B cell (primary cell): ENCODE measurements around the gene SAMD4A. TPM values are rescaled to one million over a fixed set of nuclear protein-coding genes. Genes with fewer than 3 reads are reported as not detected.

Source experiments
- ATAC-seq: fragments of 200-7000 bp; cut with Tn5 transposase; one replicate; pipeline ENCODE4 v1.10.0; 2021; ENCODE audit warnings: low read depth, mild to moderate bottlenecking, moderate number of reproducible peaks, moderate library complexity
- CTCF ChIA-PET: fragments of 350-600 bp; sonication (Branson Sonifier 250); formaldehyde crosslinking; loops from one replicate; lab custom pipeline; 2021; ENCODE audit warnings: antibody characterized with exemption, inconsistent platforms; lab: Charles Lee
- POLR2A ChIA-PET: fragments of 350-600 bp; sonication (Branson Sonifier 250); formaldehyde crosslinking; loops from one replicate; lab custom pipeline; 2021; ENCODE audit warnings: antibody characterized with exemption; lab: Charles Lee
- DNase-seq: peaks from one replicate; pipeline ENCODE4 v3.0.0; 2013
- H2AFZ ChIP-seq: 2 replicates; pipeline ENCODE4 v1.6.1; 2012; ENCODE audit warnings: mild to moderate bottlenecking, low read depth, low read length; ENCODE audit not compliant: insufficient read depth, poor library complexity, severe bottlenecking
- H3K27ac ChIP-seq, 2 donors: 1 replicate in 1 of 2; 2 replicates in 1 of 2; pipeline ENCODE4 v1.5.1; 2012 to 2013; ENCODE audit warnings: low read length in 2 of 2, mild to moderate bottlenecking in 2 of 2, moderate library complexity in 1 of 2
- H3K27me3 ChIP-seq, 4 experiments: fragments of 200-600 bp in 1 of 4; sonication (generic) in 1 of 4; replicated peaks in 1 of 4; 1 replicate in 2 of 4; 2 replicates in 2 of 4; pipeline versions ENCODE4 v1.6.1 to v1.7.0; 2013 to 2016; ENCODE audit warnings: low read length in 3 of 4, mild to moderate bottlenecking in 2 of 4, mixed read lengths in 1 of 4, moderate library complexity in 1 of 4; ENCODE audit not compliant: insufficient read depth in 4 of 4, control insufficient read depth in 3 of 4; ENCODE audit errors: control extremely low read depth in 1 of 4
- H3K36me3 ChIP-seq, 2 experiments: replicated peaks in 1 of 2; 1 replicate in 1 of 2; 2 replicates in 1 of 2; pipeline versions ENCODE4 v1.6.1 to v1.7.1; 2013; ENCODE audit warnings: low read length in 1 of 2; ENCODE audit not compliant: insufficient read depth in 2 of 2, control insufficient read depth in 1 of 2; ENCODE audit errors: control extremely low read depth in 1 of 2, extremely low read depth in 1 of 2
- H3K4me1 ChIP-seq, 2 donors: fragments of 200-600 bp in 1 of 2; sonication (generic) in 1 of 2; 1 replicate in 1 of 2; 2 replicates in 1 of 2; pipeline versions ENCODE4 v1.5.1 to v1.6.1; 2013 to 2017; ENCODE audit warnings: low read length in 2 of 2; ENCODE audit not compliant: control insufficient read depth in 2 of 2, insufficient read depth in 2 of 2
- H3K4me2 ChIP-seq: replicated peaks from 2 replicates; pipeline ENCODE3; 2012; ENCODE audit warnings: mild to moderate bottlenecking, low read depth, low read length; ENCODE audit not compliant: poor library complexity, severe bottlenecking
- H3K4me3 ChIP-seq, 5 experiments: fragments of 200-600 bp in 1 of 5; sonication (generic) in 1 of 5; 1 replicate in 3 of 5; 2 replicates in 2 of 5; pipeline versions ENCODE4 v1.5.1 to v1.7.0; 2011 to 2016; ENCODE audit warnings: low read length in 4 of 5, mild to moderate bottlenecking in 4 of 5, low read depth in 2 of 5, control low read depth in 1 of 5, moderate library complexity in 1 of 5; ENCODE audit not compliant: insufficient read depth in 1 of 5; ENCODE audit errors: control extremely low read depth in 1 of 5, extremely low read depth in 1 of 5
- H3K79me2 ChIP-seq: fragments of 200-600 bp; sonication (generic); one replicate; pipeline ENCODE4 v1.6.0; 2016; ENCODE audit warnings: low read length; ENCODE audit not compliant: control insufficient read depth, insufficient read depth
- H3K9ac ChIP-seq: fragments of 200-600 bp; sonication (generic); 2 replicates; pipeline ENCODE4 v1.6.1; 2017; ENCODE audit warnings: mild to moderate bottlenecking, low read length, moderate library complexity
- H3K9me3 ChIP-seq, 3 donors: one replicate each; pipeline versions ENCODE4 v1.6.1 to v1.7.1; 2013; ENCODE audit warnings: low read length in 2 of 3; ENCODE audit not compliant: control insufficient read depth in 2 of 3, insufficient read depth in 1 of 3; ENCODE audit errors: control extremely low read depth in 1 of 3
- H4K20me1 ChIP-seq: 2 replicates; pipeline ENCODE4 v1.6.0; 2012; ENCODE audit warnings: mild to moderate bottlenecking, low read length; ENCODE audit not compliant: insufficient read depth, control insufficient read depth, poor library complexity, severe bottlenecking
- H3K27ac Mint-ChIP-seq: one replicate; pipeline ENCODE4 v1.8.0; 2021; ENCODE audit warnings: mixed read lengths
- H3K27me3 Mint-ChIP-seq: one replicate; pipeline ENCODE4 v1.8.0; 2021; ENCODE audit warnings: mixed read lengths
- H3K4me1 Mint-ChIP-seq: one replicate; pipeline ENCODE4 v1.8.0; 2021; ENCODE audit warnings: mixed read lengths
- H3K4me3 Mint-ChIP-seq: one replicate; pipeline ENCODE4 v1.8.0; 2021; ENCODE audit warnings: mixed read lengths
- H3K9me3 Mint-ChIP-seq: one replicate; pipeline ENCODE4 v1.8.0; 2022; ENCODE audit warnings: mixed read lengths; ENCODE audit not compliant: insufficient read depth
- EZH2 ChIP-seq: IDR thresholded peaks from 2 replicates; pipeline ENCODE4 v1.6.1; 2012; ENCODE audit warnings: borderline replicate concordance, low read depth, mild to moderate bottlenecking, moderate library complexity, low read length; ENCODE audit not compliant: insufficient read depth, poor library complexity, severe bottlenecking
- WGBS: methylation state at CpG from one replicate; pipeline ENCODE4 v1.1.5; 2013; ENCODE audit warnings: missing lambda C conversion rate; ENCODE audit not compliant: insufficient coverage; 5-methylcytosine and 5-hydroxymethylcytosine counted together
- intact Hi-C: fragments of 100-400 bp; cut with micrococcal nuclease; formaldehyde crosslinking; loops from one replicate; pipeline ENCODE4 v1.10.0; 2022
- polyA plus RNA-seq: library from polyadenylated mRNA; depleted of rRNA; stranded (reverse); fragments of >200 nt; gene quantifications from 2 replicates; pipeline ENCODE4 v1.2.3, GENCODE V29; 2012
- total RNA-seq, 2 donors: library from RNA; stranded (reverse); fragments of 120-200 nt in 1 of 2; gene quantifications; 1 replicate in 1 of 2; 2 replicates in 1 of 2; pipeline versions ENCODE4 v1.2.3 to v1.2.4, GENCODE V29; 2013 to 2022
- TF ChIP-seq, protein P1 (sequence below): fragments of 200-600 bp; IDR thresholded peaks from one replicate; pipeline ENCODE4 v1.8.0; 2022; ENCODE audit warnings: antibody characterized with exemption, mild to moderate bottlenecking

Gene SAMD4A
- total and polyA plus RNA-seq, 2 donors (not counting 1 experiment from before 2014, with no cell fraction given): 5.7 to 13.7 TPM

DNA sequence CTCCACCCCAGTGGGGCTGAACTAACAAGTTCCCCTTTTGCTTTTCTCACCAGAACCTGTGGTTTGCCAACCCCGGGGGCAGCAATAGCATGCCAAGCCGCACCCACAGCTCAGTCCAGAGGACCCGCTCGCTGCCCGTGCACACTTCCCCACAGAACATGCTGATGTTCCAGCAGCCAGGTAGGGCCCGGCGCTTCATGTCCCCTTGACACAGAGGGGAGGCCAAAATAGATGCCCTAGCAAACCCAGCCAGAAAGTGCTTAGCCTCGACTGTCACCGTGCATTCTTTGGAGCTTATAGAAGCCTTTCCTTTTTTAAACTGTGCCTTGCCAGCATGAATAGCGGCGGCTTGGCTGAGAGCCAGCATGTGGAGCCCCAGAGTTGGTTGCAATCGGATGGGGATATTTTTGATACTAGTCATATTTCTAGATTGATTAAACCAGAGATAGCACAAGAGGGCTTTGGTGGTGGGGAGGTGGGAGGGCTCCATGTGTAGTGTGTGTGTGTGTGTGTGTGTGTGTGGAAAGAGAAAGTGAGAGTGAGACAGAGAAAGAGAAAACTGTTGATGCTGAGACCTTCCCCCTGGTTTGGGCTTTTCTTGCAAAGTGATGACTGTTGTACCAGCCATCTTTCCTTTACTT, 209.6 kb downstream of the SAMD4A start:
- POLR2A ChIA-PET: interaction anchor here (0.6 to 3.2 kb wide), 2 partner anchors 125 to 209 kb away, joined by 8 to 13 read pairs; partner anchors contain the start of gene SAMD4A
- Histone ChIP-seq H3K4me1 (peaks cover 42% of the 10 kb centered on the region in 2 donors), H3K79me2 (no peaks in the 10 kb centered on the region), H3K9ac (peak overlapping the region; percentile 46), H3K4me3 (peak overlapping the region in 4 of 5 experiments; percentile 20 to 61 (median 40)), H3K27ac (peak overlapping the region in 1 of 2 donors; percentile 13), H3K36me3 (no peaks in the 10 kb centered on the region), H3K4me2 (peak overlapping the region; percentile 84), H3K9me3 (no peaks in the 10 kb centered on the region), H4K20me1 (peaks cover 21% of the 10 kb centered on the region), H2AFZ (no peak overlapping the region), H3K27me3 (no peaks in the 10 kb centered on the region)
- Mint-ChIP-seq H3K9me3 (no peaks in the 10 kb centered on the region), H3K4me1 (peaks cover 39% of the 10 kb centered on the region), H3K27me3 (no peaks in the 10 kb centered on the region), H3K4me3 (peak overlapping the region; percentile 81), H3K27ac (peak overlapping the region; percentile 67)
- CTCF ChIA-PET: interaction anchor here (0.5 to 6.5 kb wide), 14 partner anchors 8 to 267 kb away, joined by 3 to 231 read pairs (median 5); partner anchors contain the start of genes CGRRF1, GCH1 and SAMD4A
- DNase-seq (peak; percentile 83), ATAC-seq (peak; percentile 78)
- TF ChIP-seq, protein P1, sequence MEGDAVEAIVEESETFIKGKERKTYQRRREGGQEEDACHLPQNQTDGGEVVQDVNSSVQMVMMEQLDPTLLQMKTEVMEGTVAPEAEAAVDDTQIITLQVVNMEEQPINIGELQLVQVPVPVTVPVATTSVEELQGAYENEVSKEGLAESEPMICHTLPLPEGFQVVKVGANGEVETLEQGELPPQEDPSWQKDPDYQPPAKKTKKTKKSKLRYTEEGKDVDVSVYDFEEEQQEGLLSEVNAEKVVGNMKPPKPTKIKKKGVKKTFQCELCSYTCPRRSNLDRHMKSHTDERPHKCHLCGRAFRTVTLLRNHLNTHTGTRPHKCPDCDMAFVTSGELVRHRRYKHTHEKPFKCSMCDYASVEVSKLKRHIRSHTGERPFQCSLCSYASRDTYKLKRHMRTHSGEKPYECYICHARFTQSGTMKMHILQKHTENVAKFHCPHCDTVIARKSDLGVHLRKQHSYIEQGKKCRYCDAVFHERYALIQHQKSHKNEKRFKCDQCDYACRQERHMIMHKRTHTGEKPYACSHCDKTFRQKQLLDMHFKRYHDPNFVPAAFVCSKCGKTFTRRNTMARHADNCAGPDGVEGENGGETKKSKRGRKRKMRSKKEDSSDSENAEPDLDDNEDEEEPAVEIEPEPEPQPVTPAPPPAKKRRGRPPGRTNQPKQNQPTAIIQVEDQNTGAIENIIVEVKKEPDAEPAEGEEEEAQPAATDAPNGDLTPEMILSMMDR: no peak
- TF ChIP-seq EZH2: no peak
- intact Hi-C loops: loop anchor here (1.0 to 10.0 kb wide), 6 partner anchors 30 to 382 kb away; partner anchors contain the start of genes CDKN3, CGRRF1 and GCH1
- WGBS: 3% methylated on average over 10 of the region's 12 CpGs

DNA sequence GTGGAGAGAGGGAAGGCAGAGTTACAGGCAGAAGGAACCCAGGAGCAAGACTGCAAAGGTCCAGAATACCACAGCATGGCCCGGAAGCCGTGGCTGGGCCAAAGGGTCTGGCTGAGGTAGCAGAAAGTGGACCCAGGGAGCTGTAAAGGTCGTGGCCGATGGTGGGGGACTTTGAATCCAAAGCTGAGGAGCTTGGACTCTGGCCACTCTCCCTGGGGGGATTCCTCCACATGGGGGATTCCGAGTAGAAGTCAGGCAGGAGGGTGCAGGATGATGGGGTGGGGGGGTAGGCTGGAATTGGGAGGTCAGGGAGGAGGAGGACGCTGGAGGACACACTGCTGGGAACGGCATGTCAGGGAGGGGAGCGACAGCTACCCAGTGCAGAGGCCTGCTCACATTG, 210.5 kb downstream of the SAMD4A start:
- ChIA-PET POLR2A (no interaction called here), CTCF (interaction anchor here (0.5 to 6.5 kb wide), 5 partner anchors 28 to 383 kb away, joined by 3 to 231 read pairs (median 5); partner anchors contain the start of gene SAMD4A)
- DNase-seq (no peak), ATAC-seq (no peak)
- H4K20me1 ChIP-seq: peaks cover 21% of the 10 kb centered on the region
- no peaks in the 10 kb centered on the region for H3K79me2 ChIP-seq
- Mint-ChIP-seq H3K9me3 (no peaks in the 10 kb centered on the region), H3K27ac (peak overlapping the region; percentile 67), H3K4me3 (no peak overlapping the region), H3K27me3 (no peaks in the 10 kb centered on the region), H3K4me1 (peaks cover 43% of the 10 kb centered on the region)
- 79% methylated on average over 5 of the region's 8 CpGs for WGBS
- no peaks in the 10 kb centered on the region for H3K27me3 ChIP-seq
- peak overlapping the region; percentile 84 for H3K4me2 ChIP-seq
- no peak overlapping the region for H3K9ac ChIP-seq
- H3K36me3 ChIP-seq: no peaks in the 10 kb centered on the region
- intact Hi-C loops: loop anchor here (2.0 to 10.0 kb wide), 5 partner anchors 47 to 383 kb away; partner anchors contain the start of genes CDKN3, CGRRF1 and GCH1
- peak overlapping the region in 1 of 2 donors; percentile 13 for H3K27ac ChIP-seq
- H3K4me3 ChIP-seq: no peak overlapping the region
- H3K4me1 ChIP-seq: peaks cover 47 to 51% of the 10 kb centered on the region in 2 donors
- H3K9me3 ChIP-seq: no peaks in the 10 kb centered on the region
- no peak overlapping the region for H2AFZ ChIP-seq
- TF ChIP-seq EZH2: no peak
- TF ChIP-seq, protein P1: no peak
